ENCODE data around the gene ECT2. TPM values are rescaled to one million over a fixed set of nuclear protein-coding genes. Genes with fewer than 3 reads are reported as not detected.
"Not testable (repeated sequence)": the region's sequence is repeated elsewhere in the genome, so short reads cannot be mapped to it uniquely, and the experiment has no call there.

Gene ECT2
- total RNA-seq, 2 experiments from 2014 or later, result 31.2 to 33.6 TPM

DNA sequence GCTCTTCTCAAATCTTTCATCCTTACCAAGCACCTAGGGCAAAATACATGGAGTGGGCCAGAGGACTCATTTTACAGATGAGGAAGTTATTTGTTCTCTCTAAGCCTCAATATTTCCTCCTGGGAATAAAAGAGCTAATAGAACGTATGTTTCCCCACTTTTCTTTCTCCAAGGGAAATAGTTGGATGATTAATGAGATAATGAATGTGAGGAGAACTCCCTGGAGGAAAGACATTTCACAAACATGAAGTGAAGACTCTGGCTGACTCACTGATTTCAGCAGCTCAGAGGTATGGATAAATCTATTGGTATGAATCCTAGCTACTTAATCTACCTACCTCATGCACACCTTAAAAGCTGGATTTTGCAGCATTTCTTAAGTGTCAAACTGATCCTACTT is 98.4 kb downstream of the ECT2 start:
- CTCF ChIA-PET, result no interaction called here
- POLR2A ChIA-PET, result no interaction called here

DNA sequence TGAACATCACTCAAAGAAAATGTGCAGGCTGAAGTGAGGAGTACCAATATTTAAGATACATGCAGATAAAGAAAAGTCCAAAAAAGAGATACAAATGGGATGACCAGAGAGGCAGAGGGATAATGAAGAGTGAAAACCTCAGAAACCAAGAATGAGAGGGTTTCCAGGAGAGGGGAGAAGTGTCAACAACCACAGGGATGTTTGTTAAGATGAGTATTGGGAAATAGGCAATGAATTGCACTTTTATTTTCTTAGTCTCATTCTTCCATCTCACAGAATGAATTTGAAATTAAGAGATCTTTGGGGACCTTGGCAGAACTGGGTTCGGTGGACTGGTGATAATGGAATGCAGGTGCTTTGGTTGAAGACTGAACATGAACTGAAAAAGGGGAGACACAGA is 102.5 kb downstream of the ECT2 start:
- CTCF ChIA-PET, result no interaction called here

DNA sequence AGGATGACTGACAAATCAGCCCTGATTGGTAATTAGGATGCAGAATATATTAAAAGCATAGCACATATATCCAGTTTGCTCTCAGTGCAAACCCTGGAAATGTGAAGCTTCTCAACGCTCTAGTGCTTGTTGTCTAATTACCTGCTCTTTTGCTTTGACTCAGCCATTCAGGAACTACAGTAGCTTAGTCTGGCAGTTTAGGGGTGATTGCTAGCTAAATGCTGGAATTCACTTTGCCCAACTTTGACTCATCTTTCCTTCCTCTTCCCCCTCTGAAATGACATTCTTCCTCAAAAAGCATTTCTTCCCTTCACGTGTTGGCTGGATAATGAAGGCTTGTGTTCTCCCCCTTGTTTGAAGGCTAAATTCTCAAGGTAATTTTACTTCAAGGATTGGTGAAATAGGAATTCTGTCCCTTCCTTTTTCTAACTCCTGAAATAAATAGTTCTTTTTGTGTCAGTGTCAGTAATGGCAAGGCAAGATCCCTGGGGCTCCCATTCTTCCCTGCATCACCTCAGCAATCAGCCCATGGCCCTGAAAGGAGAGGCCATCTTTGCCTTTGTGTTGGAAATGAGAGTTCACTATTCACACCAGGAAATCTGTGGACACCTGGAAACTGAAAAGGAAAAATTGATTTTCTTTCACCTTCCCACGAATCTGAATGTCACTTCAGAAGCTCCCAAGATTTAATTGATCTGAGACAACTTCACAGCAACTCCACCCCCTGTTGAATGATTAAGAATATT is 103.6 kb downstream of the ECT2 start:
- CTCF ChIA-PET, result no interaction called here
- POLR2A ChIA-PET, result no interaction called here

More for the DNA sequence above, 102.5 kb downstream of the ECT2 start:
- POLR2A ChIA-PET, result no interaction called here

DNA sequence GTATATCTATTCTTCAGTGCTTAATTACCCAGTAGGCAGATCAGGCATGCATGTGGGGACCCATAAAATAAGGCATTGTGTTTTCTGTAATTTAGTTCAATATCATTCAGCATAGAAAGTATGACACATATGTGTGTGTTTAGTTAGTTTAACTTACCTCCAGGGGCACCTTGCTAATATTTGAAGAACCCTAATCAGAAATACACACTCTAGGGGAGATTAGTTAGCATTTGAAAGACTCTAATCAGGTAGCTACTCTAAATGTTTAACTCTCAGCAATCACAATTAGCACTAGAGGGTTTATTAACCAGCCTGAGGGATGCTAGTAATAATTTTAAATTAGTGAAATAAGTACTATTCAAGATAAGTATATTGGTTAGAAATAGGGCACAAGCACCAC is 104.5 kb downstream of the ECT2 start:
- CTCF ChIA-PET, result no interaction called here
- POLR2A ChIA-PET, result no interaction called here

DNA sequence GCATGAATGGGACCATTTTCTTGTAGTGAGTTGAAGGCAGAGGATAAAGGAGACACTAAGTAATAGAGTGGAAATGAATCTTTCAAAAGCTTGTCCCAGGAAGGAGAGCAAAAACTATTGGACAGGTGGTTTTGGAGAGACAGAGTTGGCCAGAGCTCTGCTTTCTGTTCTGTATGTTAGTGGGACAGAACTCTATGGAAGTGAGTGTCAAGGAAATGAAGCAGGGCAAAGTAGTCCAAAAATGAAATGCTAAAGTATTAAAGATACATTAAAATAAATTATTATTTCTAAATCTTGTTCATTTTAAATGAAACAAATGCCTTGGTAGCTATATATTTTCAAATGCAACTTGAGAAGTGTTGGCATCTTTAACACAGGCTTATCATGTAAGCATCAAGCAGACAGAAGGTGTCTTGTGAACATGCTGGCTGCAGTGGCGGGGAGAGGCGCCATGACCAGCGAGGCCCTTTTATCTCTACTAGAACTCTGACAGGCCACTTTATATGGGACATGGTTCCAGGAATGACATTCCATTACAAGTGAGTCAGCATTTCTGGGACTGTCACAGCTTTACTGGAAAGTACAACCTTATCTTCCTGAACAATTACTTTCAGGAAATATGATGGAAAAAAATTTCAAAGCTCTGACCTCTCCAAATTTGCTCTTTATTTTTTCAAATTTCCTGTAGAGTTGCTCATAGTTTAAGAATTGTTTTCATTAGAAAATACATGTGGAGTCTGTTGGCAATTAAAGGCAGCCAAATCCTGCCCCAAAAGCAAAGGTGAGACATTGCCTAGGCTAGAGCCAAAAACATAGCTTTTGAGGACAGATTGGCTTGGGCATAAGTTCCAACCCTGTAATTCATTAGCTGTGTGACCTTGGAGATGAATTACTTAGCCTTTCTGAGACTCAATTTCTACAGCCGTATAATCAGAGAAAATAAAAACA is 106.5 kb downstream of the ECT2 start:
- POLR2A ChIA-PET, result no interaction called here
- CTCF ChIA-PET, result no interaction called here

DNA sequence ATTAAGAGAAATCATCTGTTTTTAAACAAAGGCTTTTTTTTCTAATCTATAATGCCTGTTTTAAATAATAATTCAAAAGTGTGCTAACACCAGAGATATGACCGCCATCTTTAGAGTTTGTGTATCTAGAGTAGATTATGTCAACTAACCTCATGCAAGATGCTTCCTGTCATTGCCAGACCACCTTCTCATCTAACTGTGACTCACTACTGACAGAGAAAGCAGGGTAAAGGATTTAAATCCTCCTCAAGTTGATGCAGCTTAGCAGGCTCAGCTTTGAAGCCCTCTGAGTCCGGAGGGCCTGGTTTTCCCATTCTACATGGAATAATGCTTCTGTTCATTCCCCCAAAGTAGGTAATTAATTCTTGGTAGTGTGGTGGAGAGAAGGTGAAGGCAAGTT is 108.5 kb downstream of the ECT2 start:
- ChIA-PET CTCF (no interaction called here), POLR2A (no interaction called here)

DNA sequence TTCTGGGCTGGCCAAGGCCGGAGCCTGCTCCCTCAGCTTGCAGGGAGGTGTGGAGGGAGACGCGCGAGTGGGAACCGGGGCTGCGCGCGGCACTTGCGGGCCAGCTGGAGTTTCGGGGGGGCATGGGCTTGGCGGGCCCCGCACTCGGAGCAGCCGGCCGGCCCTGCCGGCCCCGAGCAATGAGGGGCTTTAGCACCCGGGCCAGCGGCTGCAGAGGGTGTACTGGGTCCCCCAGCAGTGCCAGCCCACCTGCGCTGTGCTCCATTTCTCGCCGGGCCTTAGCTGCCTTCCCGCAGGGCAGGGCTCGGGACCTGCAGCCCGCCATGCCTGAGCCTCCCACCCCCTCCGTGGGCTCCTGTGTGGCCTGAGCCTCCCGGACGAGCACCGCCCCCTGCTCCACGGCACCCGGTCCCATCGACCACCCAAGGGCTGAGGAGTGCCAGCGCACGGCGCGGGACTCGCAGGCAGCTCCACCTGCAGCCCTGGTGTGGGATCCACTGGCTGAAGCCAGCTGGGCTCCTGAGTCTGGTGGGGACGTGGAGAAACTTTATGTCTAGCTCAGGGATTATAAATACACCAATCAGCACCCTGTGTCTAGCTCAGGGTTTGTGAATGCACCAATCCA is 116.3 kb downstream of the ECT2 start:
- POLR2A ChIA-PET, CTCF ChIA-PET: not testable (repeated sequence)

DNA sequence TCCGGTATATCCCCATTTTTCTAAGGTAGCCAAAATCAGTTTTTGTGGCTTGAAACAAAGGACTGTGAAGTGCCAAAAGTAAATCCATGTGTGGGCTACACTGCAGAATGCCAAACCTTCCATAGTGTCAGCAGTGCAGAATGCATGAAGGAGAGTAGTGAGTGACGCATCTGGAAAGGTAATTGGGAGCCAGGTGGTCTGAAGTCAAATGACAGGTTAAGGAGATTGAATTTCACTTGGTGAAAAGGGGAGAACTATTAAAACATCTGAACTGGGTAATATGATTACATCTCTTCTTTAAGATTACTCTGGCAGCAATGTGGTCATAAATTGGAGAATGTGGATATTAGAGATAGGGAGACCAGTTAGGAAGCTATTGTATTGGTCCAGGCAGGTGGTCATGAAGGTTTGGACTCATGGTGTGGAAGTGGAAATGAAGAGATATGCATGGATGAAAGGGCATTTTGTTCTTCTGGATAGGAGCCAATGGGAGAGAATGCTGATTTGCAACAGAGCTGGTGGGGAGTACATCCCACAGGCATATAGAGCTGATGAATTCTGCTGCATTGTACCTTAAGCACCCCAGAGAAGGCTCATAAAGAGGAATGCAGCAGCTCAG is 118.2 kb downstream of the ECT2 start:
- ChIA-PET POLR2A (no interaction called here), CTCF (no interaction called here)

DNA sequence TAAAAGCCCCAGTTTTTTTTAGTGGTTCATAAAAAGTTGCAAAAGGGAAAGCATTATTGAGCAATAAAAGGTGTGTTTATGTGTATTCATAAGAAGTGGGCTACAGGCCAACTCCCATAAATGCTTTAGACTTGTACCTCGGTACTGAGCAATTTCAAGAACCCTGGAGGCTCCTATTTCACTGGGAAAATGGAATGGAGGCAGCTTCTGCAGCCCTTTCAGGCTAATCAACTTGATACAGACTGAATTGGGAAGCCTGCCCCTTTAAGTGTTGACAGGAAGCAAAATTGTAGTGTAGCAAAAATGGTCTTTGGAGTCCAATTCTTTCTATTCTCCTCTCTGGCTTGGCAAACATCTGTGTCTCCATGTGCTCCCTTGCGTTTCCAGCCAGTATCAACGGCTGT is 118.8 kb downstream of the ECT2 start:
- POLR2A ChIA-PET, result no interaction called here
- CTCF ChIA-PET, result no interaction called here

DNA sequence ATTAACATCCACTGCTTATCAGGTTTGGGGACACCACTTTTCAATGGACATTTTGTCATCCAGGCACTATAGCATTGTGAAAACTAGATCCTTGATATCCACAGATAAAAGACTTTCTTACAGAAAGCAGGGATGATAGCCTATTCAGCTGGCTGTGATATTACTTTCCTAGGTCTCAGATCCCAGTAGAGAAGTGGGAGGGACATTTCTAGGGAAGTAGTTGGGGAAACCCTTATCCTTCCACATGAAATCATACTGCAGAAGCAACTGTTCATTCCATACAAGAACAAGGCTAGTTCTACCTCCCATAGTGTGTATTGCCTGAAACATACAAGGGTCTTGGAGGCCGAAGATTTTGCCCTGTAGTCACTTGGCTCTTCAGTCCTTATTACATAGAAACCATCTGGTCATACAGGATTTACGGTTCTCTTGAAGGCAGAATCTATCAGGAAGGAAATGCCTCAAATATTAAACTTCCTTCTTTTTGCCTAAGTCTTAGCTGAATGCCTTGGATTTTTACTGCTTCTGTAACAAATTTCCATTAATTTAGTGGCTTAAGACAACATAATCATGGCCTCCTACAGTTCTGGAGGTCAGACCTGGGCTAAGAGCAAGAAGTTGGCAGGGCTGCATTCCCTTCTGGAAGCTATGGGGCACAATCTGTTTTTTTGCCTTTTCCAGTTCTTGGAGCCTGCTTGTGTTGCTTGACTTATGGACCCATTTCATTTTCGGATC is 119.4 kb downstream of the ECT2 start:
- POLR2A ChIA-PET, result no interaction called here
- CTCF ChIA-PET, result no interaction called here

Other genes starting within 250 kb of the ECT2 start
- gene TNFSF10, start 227.3 kb upstream of the ECT2 start, total RNA-seq, result 10 to 100 TPM; 36.1 to 37.6 TPM
- gene NCEH1, start 39.7 kb upstream of the ECT2 start, total RNA-seq, result 10 to 100 TPM; 10.5 to 11.2 TPM